ENCODE results near the gene CDH13.

Gene CDH13

GRCh38 chr16:82626791-82627261 is at the start of gene CDH13:
Gene CDH13, plus strand, starts transcription at chr16:82626969.
- Histone ChIP-seq H3K9me3 (ENCODE audit: control insufficient read depth, insufficient read depth, low read depth, low read length) (no peaks in the 10 kb centered on the region), H3K36me3 (ENCODE audit: control insufficient read depth in 2 of 2, insufficient read depth in 1 of 2, low read length in 2 of 2) (no peaks in the 10 kb centered on the region), H3K27ac (ENCODE audit: extremely low read depth, low read depth, low read length) (no peak within 1 kb of the TSS), H3K4me1 (ENCODE audit: control insufficient read depth, insufficient read depth, low read length) (no peaks in the 10 kb centered on the region), H3K4me3 (ENCODE audit: low read depth, low read length) (peak within 1 kb of the TSS; percentile 31)
- no peak for TF ChIP-seq ZNF280C (tag by site-specific recombination; IDR thresholded peaks at IDR 0.05)
- no peak for TF ChIP-seq ZNF398 (tag by site-specific recombination; IDR thresholded peaks at IDR 0.05)
- no peak for TF ChIP-seq ZNF701 (tag by site-specific recombination; IDR thresholded peaks at IDR 0.05)
- no peak for TF ChIP-seq OSR2 (tag by site-specific recombination; IDR thresholded peaks at IDR 0.05)
- no peak for TF ChIP-seq ZSCAN18 (tag by site-specific recombination; IDR thresholded peaks at IDR 0.05)
- no peak for TF ChIP-seq ZBTB7A (tag by site-specific recombination; IDR thresholded peaks at IDR 0.05; ENCODE audit: low read depth)
- no peak for TF ChIP-seq ZFHX2 (tag by site-specific recombination; conservative IDR thresholded peaks at IDR 0.05)
- TF ChIP-seq ZNF426 (tag by site-specific recombination; IDR thresholded peaks at IDR 0.05), result no peak
- TF ChIP-seq KLF17 (tag by site-specific recombination; IDR thresholded peaks at IDR 0.05), result no peak
- TF ChIP-seq ZNF404 (tag by site-specific recombination; IDR thresholded peaks at IDR 0.05), result no peak
- TF ChIP-seq TSHZ1 (tag by site-specific recombination; IDR thresholded peaks at IDR 0.05; ENCODE audit: borderline replicate concordance), result no peak
- no peak for TF ChIP-seq SP7 (tag by site-specific recombination; IDR thresholded peaks at IDR 0.05)
- no peak for TF ChIP-seq MZF1 (tag by site-specific recombination; IDR thresholded peaks at IDR 0.05; ENCODE audit: borderline replicate concordance)
- no peak for TF ChIP-seq GFI1B (tag by site-specific recombination; IDR thresholded peaks at IDR 0.05)
- no peak for TF ChIP-seq KLF7 (tag by site-specific recombination; IDR thresholded peaks at IDR 0.05; ENCODE audit: borderline replicate concordance)
- ChIA-PET CTCF (interaction anchor here (0.6 to 2.0 kb wide), 4 partner anchors 11 to 837 kb away, joined by 3 to 4 read pairs (median 4); no protein-coding TSS in a partner anchor), POLR2A (no interaction called here)

Measured in HEK293 (cell line).